Kidney (tissue), 14 donors: ENCODE measurements around the gene CHID1. TPM values are rescaled to one million over a fixed set of nuclear protein-coding genes. Genes with fewer than 3 reads are reported as not detected.

Experiments used
- DNase-seq, 5 donors: peaks; one replicate each; pipeline ENCODE4 v3.0.0-alpha.2; 2013 to 2020
- FAIRE-seq: peaks from 2 replicates; lab custom pipeline; 2012; peaks lifted over from hg19 to GRCh38; lab: Jason Lieb, UNC
- H3K27ac ChIP-seq, 2 donors: one replicate each; pipeline ENCODE4 v1.7.0; 2013; ENCODE audit warnings: low read depth in 2 of 2, low read length in 2 of 2, inconsistent platforms in 1 of 2
- H3K27me3 ChIP-seq: one replicate; pipeline ENCODE4 v1.7.1; 2013; ENCODE audit warnings: low read length, inconsistent platforms; ENCODE audit not compliant: control insufficient read depth, insufficient read depth
- H3K36me3 ChIP-seq, 3 donors: one replicate each; pipeline versions ENCODE4 v1.7.0 to v1.7.1; 2013; ENCODE audit warnings: low read length in 3 of 3, control low read depth in 1 of 3, inconsistent platforms in 1 of 3; ENCODE audit not compliant: insufficient read depth in 3 of 3, control insufficient read depth in 2 of 3
- H3K4me1 ChIP-seq, 3 donors: one replicate each; pipeline versions ENCODE4 v1.7.0 to v1.7.1; 2013; ENCODE audit warnings: low read length in 3 of 3, inconsistent platforms in 1 of 3, low read depth in 1 of 3; ENCODE audit not compliant: control insufficient read depth in 2 of 3, insufficient read depth in 2 of 3
- H3K4me3 ChIP-seq, 3 donors: one replicate each; pipeline versions ENCODE4 v1.7.0 to v1.8.1; 2013; ENCODE audit warnings: low read length in 3 of 3, control low read depth in 1 of 3, inconsistent platforms in 1 of 3
- H3K9ac ChIP-seq, 3 donors: one replicate each; pipeline versions ENCODE4 v1.7.0 to v1.7.1; 2013; ENCODE audit warnings: low read length in 3 of 3, control low read depth in 1 of 3, inconsistent platforms in 1 of 3
- H3K9me3 ChIP-seq, 3 donors: one replicate each; pipeline versions ENCODE4 v1.7.0 to v1.7.1; 2013; ENCODE audit warnings: low read length in 3 of 3, control low read depth in 1 of 3, inconsistent platforms in 1 of 3; ENCODE audit not compliant: control insufficient read depth in 2 of 3, insufficient read depth in 1 of 3
- intact Hi-C: fragments of 100-400 bp; cut with DNase I; formaldehyde crosslinking; loops from one replicate; pipeline ENCODE4 v1.11.1; 2022
- polyA plus RNA-seq: library from polyadenylated mRNA; stranded (reverse); fragments of 350-450 nt; fragmentation: Illumina TruSeq; extraction: RNeasy Lipid Tissue Mini Kit (QIAGEN cat#74804); gene quantifications from one replicate; pipeline ENCODE4 v1.2.3, GENCODE V29; 2014; ENCODE audit warnings: low read depth, low replicate concordance; ENCODE audit not compliant: insufficient read depth
- total RNA-seq: library from RNA; stranded (reverse); fragmentation: NEBNext Ultra II Directional; extraction: Animal tissue kit (Norgen Biotek cat#: 25700); gene quantifications from one replicate; pipeline ENCODE4 v1.2.1, GENCODE V29; 2021
- TF ChIP-seq, protein P1 (sequence below): IDR thresholded peaks from 3 replicates; pipeline ENCODE4 v1.5.1; 2012; ENCODE audit warnings: mild to moderate bottlenecking, moderate library complexity, borderline replicate concordance; ENCODE audit not compliant: insufficient read depth; ENCODE audit errors: extremely low read depth
- donor health status: control.
- donor health status: control.
- donor health status: control.
- donor health status: control.
- donor health status: control.
- donor health status: DM: yes; HTN: yes; CAD: no.
- donor health status: Normal renal cell carcinoma (clear cell type).

The CHID1 gene
- total and polyA plus RNA-seq, 2 donors from 2014 or later = 82.2 to 128 TPM

DNA sequence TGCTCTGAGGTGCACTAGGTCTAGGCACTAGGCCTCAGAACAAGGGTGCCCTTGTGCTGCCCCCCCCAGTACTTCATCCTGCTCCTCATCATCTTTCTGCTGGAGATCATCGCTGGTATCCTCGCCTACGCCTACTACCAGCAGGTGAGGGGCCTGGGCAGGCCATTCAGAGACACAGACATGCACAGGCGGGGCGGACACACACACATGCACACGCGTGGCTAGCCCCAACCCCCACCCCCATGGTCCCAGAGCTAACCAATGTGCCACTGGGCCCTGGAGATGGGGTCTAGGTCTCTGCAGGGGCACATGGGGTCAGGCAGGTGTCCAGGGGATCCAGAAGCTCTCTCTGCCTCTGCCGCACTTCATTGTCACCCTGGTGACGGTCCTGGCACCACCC, 73.9 kb downstream of the CHID1 start:
- Histone ChIP-seq H3K4me1 (peaks cover 0 to 43% (median 12%) of the 10 kb centered on the region in 3 donors), H3K9ac (no peak overlapping the region), H3K4me3 (no peak overlapping the region), H3K36me3 (peaks cover 0 to 34% (median 10%) of the 10 kb centered on the region in 3 donors), H3K27ac (no peak overlapping the region), H3K27me3 (no peaks in the 10 kb centered on the region), H3K9me3 (no peaks in the 10 kb centered on the region)
- FAIRE-seq (no peak), DNase-seq (no peak)
- TF ChIP-seq, protein P1, sequence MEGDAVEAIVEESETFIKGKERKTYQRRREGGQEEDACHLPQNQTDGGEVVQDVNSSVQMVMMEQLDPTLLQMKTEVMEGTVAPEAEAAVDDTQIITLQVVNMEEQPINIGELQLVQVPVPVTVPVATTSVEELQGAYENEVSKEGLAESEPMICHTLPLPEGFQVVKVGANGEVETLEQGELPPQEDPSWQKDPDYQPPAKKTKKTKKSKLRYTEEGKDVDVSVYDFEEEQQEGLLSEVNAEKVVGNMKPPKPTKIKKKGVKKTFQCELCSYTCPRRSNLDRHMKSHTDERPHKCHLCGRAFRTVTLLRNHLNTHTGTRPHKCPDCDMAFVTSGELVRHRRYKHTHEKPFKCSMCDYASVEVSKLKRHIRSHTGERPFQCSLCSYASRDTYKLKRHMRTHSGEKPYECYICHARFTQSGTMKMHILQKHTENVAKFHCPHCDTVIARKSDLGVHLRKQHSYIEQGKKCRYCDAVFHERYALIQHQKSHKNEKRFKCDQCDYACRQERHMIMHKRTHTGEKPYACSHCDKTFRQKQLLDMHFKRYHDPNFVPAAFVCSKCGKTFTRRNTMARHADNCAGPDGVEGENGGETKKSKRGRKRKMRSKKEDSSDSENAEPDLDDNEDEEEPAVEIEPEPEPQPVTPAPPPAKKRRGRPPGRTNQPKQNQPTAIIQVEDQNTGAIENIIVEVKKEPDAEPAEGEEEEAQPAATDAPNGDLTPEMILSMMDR = no peak
- intact Hi-C loops = no loop called here

DNA sequence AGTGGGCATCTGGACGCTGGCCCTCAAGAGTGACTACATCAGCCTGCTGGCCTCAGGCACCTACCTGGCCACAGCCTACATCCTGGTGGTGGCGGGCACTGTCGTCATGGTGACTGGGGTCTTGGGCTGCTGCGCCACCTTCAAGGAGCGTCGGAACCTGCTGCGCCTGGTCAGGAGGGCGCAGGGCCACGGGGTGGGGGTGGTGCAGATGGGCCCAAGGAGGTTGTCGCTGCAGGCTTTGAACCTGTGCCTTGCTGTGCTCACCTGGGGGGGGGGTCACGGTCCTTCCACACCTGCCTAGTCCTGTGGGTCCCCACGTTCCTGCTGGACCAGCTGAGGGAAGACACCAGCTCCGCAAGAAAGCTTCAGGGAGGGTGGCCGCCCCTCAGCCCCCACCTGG, 74.3 kb downstream of the CHID1 start:
- no peak overlapping the region for H3K9ac ChIP-seq
- FAIRE-seq = no peak
- H3K4me3 ChIP-seq = no peak overlapping the region
- no peak overlapping the region for H3K27ac ChIP-seq
- no peak for DNase-seq
- intact Hi-C loops = no loop called here
- TF ChIP-seq, protein P1 = no peak
- H3K9me3 ChIP-seq = no peaks in the 10 kb centered on the region
- H3K27me3 ChIP-seq = no peaks in the 10 kb centered on the region
- peaks cover 0 to 42% (median 9%) of the 10 kb centered on the region in 3 donors for H3K4me1 ChIP-seq
- H3K36me3 ChIP-seq = peaks cover 0 to 34% (median 10%) of the 10 kb centered on the region in 3 donors

DNA sequence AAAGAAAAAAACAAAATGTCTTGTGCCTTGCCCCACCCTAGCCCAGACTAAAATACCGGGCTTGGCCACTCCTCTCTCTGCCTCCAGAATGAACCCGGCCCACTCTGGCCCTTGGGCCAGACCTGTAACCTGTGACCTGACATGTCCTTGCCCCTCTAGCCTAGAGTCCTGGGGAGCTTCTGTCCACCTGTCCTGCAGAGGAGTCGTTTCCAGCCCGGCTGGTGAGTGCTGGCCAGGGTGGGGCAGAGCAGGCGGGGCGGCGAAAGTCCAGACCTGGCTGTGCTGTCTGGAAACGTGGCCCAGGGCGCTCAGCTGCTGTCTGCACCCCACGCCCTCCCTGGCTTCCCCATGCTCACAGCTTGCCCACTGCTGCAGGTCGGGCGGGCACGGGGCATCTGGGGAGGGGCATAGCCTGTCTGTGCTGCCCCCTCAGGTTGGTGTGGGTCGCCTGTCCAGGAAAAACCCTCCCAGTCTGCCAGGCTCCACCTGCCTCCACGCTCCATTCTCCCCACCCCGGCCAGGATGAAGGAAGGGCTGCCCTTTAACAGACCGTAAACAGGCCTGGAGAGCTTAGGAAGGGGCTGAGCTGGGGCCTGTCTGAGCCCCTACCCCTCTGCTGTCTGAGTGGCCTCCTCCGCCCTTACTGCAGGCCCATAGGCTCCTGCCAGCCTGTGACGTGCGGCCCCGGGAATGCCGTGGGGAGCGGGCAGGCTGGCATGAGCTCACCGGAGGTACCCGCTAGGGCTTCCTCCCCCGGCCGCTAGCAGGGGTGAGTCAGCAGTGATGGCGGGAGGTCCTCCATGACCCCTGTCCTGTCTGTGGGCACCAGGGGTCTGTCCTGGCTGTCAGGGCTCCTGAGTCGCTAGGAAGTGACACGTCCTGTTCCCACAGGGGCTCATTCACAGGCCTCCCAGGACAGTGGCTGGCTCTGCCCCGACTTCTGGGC, 76.0 kb downstream of the CHID1 start:
- peak; percentile 80 to 95 (median 87) for DNase-seq
- Histone ChIP-seq H3K9me3 (no peaks in the 10 kb centered on the region), H3K4me3 (peak overlapping the region in 2 of 3 donors; percentile 12 to 59), H3K36me3 (peaks cover 0 to 27% (median 7%) of the 10 kb centered on the region in 3 donors), H3K27ac (peak overlapping the region; percentile 91 to 93), H3K4me1 (peaks cover 0 to 42% (median 7%) of the 10 kb centered on the region in 3 donors), H3K9ac (peak overlapping the region in 1 of 3 donors; percentile 78), H3K27me3 (no peaks in the 10 kb centered on the region)
- no peak for FAIRE-seq
- intact Hi-C loops = no loop called here
- TF ChIP-seq, protein P1 = no peak
